H1 (cell line): ENCODE data around the gene SYTL5. TPM values are rescaled to one million over a fixed set of nuclear protein-coding genes. Genes with fewer than 3 reads are reported as not detected.

Source experiments
- CHD2 ChIP-seq: IDR thresholded peaks from 2 replicates; pipeline ENCODE4 v1.6.1; 2012; ENCODE audit warnings: low read length, improper control_type of control experiment
- FOSL1 ChIP-seq: IDR thresholded peaks from 2 replicates; pipeline ENCODE4 v1.6.1; 2011; ENCODE audit warnings: mild to moderate bottlenecking, low read depth, low read length, moderate library complexity; ENCODE audit not compliant: insufficient read depth
- PHF8 ChIP-seq: fragments of 200-600 bp; sonication (generic); conservative IDR thresholded peaks from 2 replicates; pipeline ENCODE4 v1.7.1; 2012; ENCODE audit warnings: low read depth, mild to moderate bottlenecking, inconsistent platforms, low read length, moderate library complexity
- polyA plus RNA-seq, 7 experiments: library from polyadenylated mRNA; depleted of rRNA in 3 of 7; stranded (reverse) in 5 of 7; unstranded in 2 of 7; fragments of >200 nt in 5 of 7; fragments of 200-250 nt in 2 of 7; gene quantifications; 1 replicate in 5 of 7; 2 replicates in 1 of 7; 4 replicates in 1 of 7; pipeline versions ENCODE4 v1.2.1 to v1.2.3, GENCODE V29; 2011 to 2013; ENCODE audit warnings: missing spikeins in 2 of 7, mixed read lengths in 2 of 7
- total RNA-seq: library from RNA; stranded (reverse); fragmentation: NEBNext Ultra II Directional; extraction: Animal tissue kit (Norgen Biotek cat#: 25700); gene quantifications from 2 replicates; pipeline ENCODE4 v1.2.1, GENCODE V29; 2021
- TF ChIP-seq, protein P1 (sequence below): fragments of 300-600 bp; sonication (generic); IDR thresholded peaks from 2 replicates; pipeline ENCODE4 v1.7.1; 2012; ENCODE audit warnings: low read length, moderate library complexity, mild to moderate bottlenecking, inconsistent platforms; ENCODE audit not compliant: insufficient replicate concordance

Gene SYTL5
- total and polyA plus RNA-seq, 2 of the 8 experiments (the other 6 are each of a cell fraction or from before 2014, with no cell fraction given) = 0.15 to 0.52 TPM

DNA sequence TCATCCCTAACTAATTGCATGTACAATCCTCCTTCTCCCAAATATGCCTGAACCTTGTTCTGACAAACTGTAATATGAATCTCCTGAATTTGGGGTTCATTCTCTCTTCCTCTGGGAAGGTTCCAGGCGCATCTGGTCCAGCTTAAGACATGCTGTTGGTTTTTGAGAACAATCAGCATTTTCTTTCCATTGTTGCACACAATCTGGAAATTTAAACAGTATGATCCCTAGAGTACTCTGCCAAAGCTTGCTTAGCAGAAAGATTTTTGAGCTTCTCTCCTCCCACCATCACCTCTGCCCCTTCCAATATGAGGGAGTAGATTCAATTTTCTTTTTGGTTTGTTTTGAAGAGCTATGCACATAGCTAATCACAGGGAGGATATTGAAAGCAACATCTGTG lies 164.2 kb downstream of the SYTL5 start (continued):
- TF ChIP-seq, protein P1, sequence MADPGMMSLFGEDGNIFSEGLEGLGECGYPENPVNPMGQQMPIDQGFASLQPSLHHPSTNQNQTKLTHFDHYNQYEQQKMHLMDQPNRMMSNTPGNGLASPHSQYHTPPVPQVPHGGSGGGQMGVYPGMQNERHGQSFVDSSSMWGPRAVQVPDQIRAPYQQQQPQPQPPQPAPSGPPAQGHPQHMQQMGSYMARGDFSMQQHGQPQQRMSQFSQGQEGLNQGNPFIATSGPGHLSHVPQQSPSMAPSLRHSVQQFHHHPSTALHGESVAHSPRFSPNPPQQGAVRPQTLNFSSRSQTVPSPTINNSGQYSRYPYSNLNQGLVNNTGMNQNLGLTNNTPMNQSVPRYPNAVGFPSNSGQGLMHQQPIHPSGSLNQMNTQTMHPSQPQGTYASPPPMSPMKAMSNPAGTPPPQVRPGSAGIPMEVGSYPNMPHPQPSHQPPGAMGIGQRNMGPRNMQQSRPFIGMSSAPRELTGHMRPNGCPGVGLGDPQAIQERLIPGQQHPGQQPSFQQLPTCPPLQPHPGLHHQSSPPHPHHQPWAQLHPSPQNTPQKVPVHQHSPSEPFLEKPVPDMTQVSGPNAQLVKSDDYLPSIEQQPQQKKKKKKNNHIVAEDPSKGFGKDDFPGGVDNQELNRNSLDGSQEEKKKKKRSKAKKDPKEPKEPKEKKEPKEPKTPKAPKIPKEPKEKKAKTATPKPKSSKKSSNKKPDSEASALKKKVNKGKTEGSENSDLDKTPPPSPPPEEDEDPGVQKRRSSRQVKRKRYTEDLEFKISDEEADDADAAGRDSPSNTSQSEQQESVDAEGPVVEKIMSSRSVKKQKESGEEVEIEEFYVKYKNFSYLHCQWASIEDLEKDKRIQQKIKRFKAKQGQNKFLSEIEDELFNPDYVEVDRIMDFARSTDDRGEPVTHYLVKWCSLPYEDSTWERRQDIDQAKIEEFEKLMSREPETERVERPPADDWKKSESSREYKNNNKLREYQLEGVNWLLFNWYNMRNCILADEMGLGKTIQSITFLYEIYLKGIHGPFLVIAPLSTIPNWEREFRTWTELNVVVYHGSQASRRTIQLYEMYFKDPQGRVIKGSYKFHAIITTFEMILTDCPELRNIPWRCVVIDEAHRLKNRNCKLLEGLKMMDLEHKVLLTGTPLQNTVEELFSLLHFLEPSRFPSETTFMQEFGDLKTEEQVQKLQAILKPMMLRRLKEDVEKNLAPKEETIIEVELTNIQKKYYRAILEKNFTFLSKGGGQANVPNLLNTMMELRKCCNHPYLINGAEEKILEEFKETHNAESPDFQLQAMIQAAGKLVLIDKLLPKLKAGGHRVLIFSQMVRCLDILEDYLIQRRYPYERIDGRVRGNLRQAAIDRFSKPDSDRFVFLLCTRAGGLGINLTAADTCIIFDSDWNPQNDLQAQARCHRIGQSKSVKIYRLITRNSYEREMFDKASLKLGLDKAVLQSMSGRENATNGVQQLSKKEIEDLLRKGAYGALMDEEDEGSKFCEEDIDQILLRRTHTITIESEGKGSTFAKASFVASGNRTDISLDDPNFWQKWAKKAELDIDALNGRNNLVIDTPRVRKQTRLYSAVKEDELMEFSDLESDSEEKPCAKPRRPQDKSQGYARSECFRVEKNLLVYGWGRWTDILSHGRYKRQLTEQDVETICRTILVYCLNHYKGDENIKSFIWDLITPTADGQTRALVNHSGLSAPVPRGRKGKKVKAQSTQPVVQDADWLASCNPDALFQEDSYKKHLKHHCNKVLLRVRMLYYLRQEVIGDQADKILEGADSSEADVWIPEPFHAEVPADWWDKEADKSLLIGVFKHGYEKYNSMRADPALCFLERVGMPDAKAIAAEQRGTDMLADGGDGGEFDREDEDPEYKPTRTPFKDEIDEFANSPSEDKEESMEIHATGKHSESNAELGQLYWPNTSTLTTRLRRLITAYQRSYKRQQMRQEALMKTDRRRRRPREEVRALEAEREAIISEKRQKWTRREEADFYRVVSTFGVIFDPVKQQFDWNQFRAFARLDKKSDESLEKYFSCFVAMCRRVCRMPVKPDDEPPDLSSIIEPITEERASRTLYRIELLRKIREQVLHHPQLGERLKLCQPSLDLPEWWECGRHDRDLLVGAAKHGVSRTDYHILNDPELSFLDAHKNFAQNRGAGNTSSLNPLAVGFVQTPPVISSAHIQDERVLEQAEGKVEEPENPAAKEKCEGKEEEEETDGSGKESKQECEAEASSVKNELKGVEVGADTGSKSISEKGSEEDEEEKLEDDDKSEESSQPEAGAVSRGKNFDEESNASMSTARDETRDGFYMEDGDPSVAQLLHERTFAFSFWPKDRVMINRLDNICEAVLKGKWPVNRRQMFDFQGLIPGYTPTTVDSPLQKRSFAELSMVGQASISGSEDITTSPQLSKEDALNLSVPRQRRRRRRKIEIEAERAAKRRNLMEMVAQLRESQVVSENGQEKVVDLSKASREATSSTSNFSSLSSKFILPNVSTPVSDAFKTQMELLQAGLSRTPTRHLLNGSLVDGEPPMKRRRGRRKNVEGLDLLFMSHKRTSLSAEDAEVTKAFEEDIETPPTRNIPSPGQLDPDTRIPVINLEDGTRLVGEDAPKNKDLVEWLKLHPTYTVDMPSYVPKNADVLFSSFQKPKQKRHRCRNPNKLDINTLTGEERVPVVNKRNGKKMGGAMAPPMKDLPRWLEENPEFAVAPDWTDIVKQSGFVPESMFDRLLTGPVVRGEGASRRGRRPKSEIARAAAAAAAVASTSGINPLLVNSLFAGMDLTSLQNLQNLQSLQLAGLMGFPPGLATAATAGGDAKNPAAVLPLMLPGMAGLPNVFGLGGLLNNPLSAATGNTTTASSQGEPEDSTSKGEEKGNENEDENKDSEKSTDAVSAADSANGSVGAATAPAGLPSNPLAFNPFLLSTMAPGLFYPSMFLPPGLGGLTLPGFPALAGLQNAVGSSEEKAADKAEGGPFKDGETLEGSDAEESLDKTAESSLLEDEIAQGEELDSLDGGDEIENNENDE = no peak
- TF ChIP-seq PHF8 (no peak), CHD2 (no peak), FOSL1 (no peak)
